Spleen (tissue), 11 donors: ENCODE data around the gene GRK5. TPM values are rescaled to one million over a fixed set of nuclear protein-coding genes. Genes with fewer than 3 reads are reported as not detected.

Experiments
- DNase-seq: peaks from one replicate; pipeline ENCODE4 v3.0.0-alpha.2; 2020
- H3K27ac ChIP-seq, 8 donors: fragments of 200-600 bp; sonication (generic) in 7 of 8; 1 replicate in 4 of 8; 2 replicates in 4 of 8; pipeline versions ENCODE4 v1.5.0 to v1.8.0; 2016 to 2021; ENCODE audit warnings: inconsistent platforms in 4 of 8, mild to moderate bottlenecking in 4 of 8, moderate library complexity in 1 of 8
- H3K27me3 ChIP-seq, 7 donors: fragments of 200-600 bp; sonication (generic) in 6 of 7; replicated peaks in 1 of 7; 1 replicate in 4 of 7; 2 replicates in 3 of 7; pipeline versions ENCODE4 v1.5.0 to v1.8.0; 2016 to 2021; ENCODE audit warnings: inconsistent platforms in 3 of 7, mild to moderate bottlenecking in 1 of 7
- H3K36me3 ChIP-seq, 6 donors: fragments of 200-600 bp; sonication (generic) in 5 of 6; 1 replicate in 4 of 6; 2 replicates in 2 of 6; pipeline versions ENCODE4 v1.5.0 to v1.8.0; 2016 to 2021; ENCODE audit warnings: inconsistent platforms in 2 of 6
- H3K4me1 ChIP-seq, 6 donors: fragments of 200-600 bp; sonication (generic) in 5 of 6; 1 replicate in 3 of 6; 2 replicates in 3 of 6; pipeline versions ENCODE4 v1.5.0 to v1.8.0; 2016 to 2021; ENCODE audit warnings: inconsistent platforms in 3 of 6
- H3K4me3 ChIP-seq, 8 donors: fragments of 200-600 bp; sonication (generic) in 7 of 8; 1 replicate in 4 of 8; 2 replicates in 4 of 8; pipeline versions ENCODE4 v1.5.0 to v1.8.0; 2016 to 2021; ENCODE audit warnings: inconsistent platforms in 4 of 8, mild to moderate bottlenecking in 4 of 8, moderate library complexity in 2 of 8
- H3K9me3 ChIP-seq, 8 donors: fragments of 200-600 bp; sonication (generic) in 7 of 8; 1 replicate in 4 of 8; 2 replicates in 4 of 8; pipeline versions ENCODE4 v1.5.0 to v1.8.0; 2016 to 2021; ENCODE audit warnings: inconsistent platforms in 4 of 8
- POLR2A ChIP-seq, 3 donors: fragments of 450-650 bp; IDR thresholded peaks; one replicate each; pipeline ENCODE4 v1.5.1; 2017; ENCODE audit warnings: antibody characterized with exemption in 3 of 3, mild to moderate bottlenecking in 1 of 3
- POLR2AphosphoS5 ChIP-seq, 3 donors: sonication (generic); formaldehyde crosslinking; IDR thresholded peaks; one replicate each; pipeline ENCODE4 v1.5.1; 2017; ENCODE audit warnings: antibody characterized with exemption in 3 of 3
- WGBS, 5 donors: extraction: QIAGEN DNeasy Blood & Tissue Kit in 3 of 5; methylation state at CpG; one replicate each; pipeline versions ENCODE4 v1.1.5 to v1.1.7; 2013 to 2018; 5-methylcytosine and 5-hydroxymethylcytosine counted together
- intact Hi-C: fragments of 100-400 bp; cut with DNase I; formaldehyde crosslinking; loops from one replicate; pipeline ENCODE4 v1.15.0; 2023; ENCODE audit warnings: low total_unique reads
- polyA plus RNA-seq, 3 donors: library from polyadenylated mRNA; stranded (reverse); fragments of 200-250 nt; gene quantifications; one replicate each; pipeline ENCODE4 v1.2.1, GENCODE V29; 2013
- total RNA-seq, 7 donors: library from RNA; depleted of rRNA in 3 of 7; stranded (reverse); fragments of >200 nt in 3 of 7; fragmentation: NEBNext Ultra II Directional in 4 of 7; extraction: Animal tissue kit (Norgen Biotek cat#: 25700) in 4 of 7; gene quantifications; one replicate each; pipeline versions ENCODE4 v1.1.0 to v1.2.1, GENCODE V29; 2016 to 2021
- TF ChIP-seq, protein P1 (sequence below), 11 experiments: fragments of 200-600 bp in 7 of 11; fragments of 450-650 bp in 4 of 11; sonication (generic) in 4 of 11; IDR thresholded peaks in 8 of 11; conservative IDR thresholded peaks in 3 of 11; 1 replicate in 7 of 11; 2 replicates in 4 of 11; pipeline versions ENCODE4 v1.4.0 to v1.8.0; 2016 to 2021; ENCODE audit warnings: antibody characterized with exemption in 11 of 11, inconsistent platforms in 4 of 11, mild to moderate bottlenecking in 1 of 11
- donor health status: healthy with polysubstance abuse.
- donor health status: DM: no; HTN: no; CAD: no; lungs with moderate emphysema.
- donor health status: DM: no; HTN: no; CAD: no.
- donor health status: Bipolar disorder and iron deficiency.
- donor health status: healthy.
- donor health status: DM: no; HTN: no; CAD: no.
- donor health status: DM: yes; HTN: yes; CAD: no.

The GRK5 gene
- total and polyA plus RNA-seq, 10 donors, result 15.5 to 85.2 (median 52.1) TPM

DNA sequence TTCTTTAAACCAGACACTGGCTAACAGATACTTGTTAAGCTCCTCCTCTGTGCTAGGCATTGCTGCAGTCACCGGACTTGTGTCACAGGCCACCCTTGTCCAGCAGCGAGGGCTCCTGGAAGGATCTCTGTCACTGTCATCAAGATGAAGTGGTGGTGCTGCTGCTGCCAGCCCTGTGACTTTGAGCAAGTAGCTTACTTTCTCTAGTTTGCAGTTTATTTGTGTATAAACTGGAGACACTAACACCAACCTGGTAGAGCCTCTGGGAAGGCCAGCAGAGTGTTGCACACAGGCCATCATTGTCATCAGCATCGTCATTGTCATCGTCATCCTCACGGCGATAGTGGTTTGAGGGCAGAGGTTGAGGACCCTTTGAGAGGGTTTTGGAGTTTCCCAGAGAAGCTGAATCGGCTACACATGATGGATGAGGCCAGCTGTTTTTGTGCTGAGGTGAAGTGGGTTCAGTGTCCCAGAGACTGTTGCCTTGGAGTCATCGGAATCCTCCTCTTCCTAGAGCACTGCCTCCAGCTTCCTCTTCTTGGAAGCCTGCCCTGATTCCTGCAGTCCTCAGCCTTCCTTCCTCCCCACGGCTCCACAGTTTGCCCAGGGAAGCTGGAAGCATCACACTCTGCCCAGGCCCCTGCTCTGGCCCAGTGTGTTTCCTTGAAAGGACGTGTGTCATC, 128.4 kb downstream of the GRK5 start:
- peaks cover 8 to 56% (median 21%) of the 10 kb centered on the region in 6 donors for H3K4me1 ChIP-seq
- peak overlapping the region in 7 of 8 donors; percentile 36 to 77 (median 69) for H3K27ac ChIP-seq
- peak; percentile 64 for DNase-seq
- no peaks in the 10 kb centered on the region for H3K9me3 ChIP-seq
- H3K4me3 ChIP-seq, result no peak overlapping the region
- no peaks in the 10 kb centered on the region for H3K27me3 ChIP-seq
- intact Hi-C loops, result no loop called here
- TF ChIP-seq POLR2AphosphoS5 (IDR thresholded peaks at IDR 0.05), result peak in 2 of 3 donors; percentile 67 to 90
- TF ChIP-seq POLR2A (IDR thresholded peaks at IDR 0.05), result no peak
- WGBS, 5 donors, result 61 to 84% (median 75%) methylated on average over 9 to 10 of the region's 10 CpGs
- peaks cover 0 to 50% (median 12%) of the 10 kb centered on the region in 6 donors for H3K36me3 ChIP-seq

DNA sequence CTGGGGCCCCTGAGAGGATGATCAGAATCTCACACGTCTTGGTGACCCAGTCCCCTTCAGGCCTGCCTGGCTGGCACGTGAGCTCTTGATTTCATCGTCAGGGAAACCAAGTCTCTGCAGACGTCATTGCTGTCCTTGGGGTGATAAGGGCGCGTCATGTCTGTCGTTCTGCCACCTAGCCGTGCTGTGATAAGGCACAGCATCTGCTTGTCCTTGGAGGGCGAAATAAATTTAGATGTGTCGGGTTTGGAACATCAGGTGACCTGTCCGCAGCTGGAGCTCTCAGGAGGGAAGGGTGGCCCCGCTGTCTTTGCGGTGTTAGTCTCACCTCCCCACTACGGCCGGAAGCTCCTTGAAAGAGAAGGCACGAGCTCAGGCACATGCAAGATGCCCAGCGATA, 129.2 kb downstream of the GRK5 start:
- peak; percentile 52 for DNase-seq
- intact Hi-C loops, result no loop called here
- Histone ChIP-seq H3K9me3 (no peaks in the 10 kb centered on the region), H3K27me3 (no peaks in the 10 kb centered on the region), H3K36me3 (peaks cover 0 to 47% (median 8%) of the 10 kb centered on the region in 6 donors), H3K4me3 (no peak overlapping the region), H3K4me1 (peaks cover 8 to 62% (median 25%) of the 10 kb centered on the region in 6 donors), H3K27ac (peak overlapping the region in 5 of 8 donors; percentile 44 to 77 (median 73))
- TF ChIP-seq POLR2A (IDR thresholded peaks at IDR 0.05) (no peak), POLR2AphosphoS5 (IDR thresholded peaks at IDR 0.05) (peak in 1 of 3 donors; percentile 55)
- TF ChIP-seq, protein P1, sequence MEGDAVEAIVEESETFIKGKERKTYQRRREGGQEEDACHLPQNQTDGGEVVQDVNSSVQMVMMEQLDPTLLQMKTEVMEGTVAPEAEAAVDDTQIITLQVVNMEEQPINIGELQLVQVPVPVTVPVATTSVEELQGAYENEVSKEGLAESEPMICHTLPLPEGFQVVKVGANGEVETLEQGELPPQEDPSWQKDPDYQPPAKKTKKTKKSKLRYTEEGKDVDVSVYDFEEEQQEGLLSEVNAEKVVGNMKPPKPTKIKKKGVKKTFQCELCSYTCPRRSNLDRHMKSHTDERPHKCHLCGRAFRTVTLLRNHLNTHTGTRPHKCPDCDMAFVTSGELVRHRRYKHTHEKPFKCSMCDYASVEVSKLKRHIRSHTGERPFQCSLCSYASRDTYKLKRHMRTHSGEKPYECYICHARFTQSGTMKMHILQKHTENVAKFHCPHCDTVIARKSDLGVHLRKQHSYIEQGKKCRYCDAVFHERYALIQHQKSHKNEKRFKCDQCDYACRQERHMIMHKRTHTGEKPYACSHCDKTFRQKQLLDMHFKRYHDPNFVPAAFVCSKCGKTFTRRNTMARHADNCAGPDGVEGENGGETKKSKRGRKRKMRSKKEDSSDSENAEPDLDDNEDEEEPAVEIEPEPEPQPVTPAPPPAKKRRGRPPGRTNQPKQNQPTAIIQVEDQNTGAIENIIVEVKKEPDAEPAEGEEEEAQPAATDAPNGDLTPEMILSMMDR (IDR thresholded peaks at IDR 0.05 in 8 of 11, conservative IDR thresholded peaks at IDR 0.05 in 3 of 11), result no peak
- 72 to 94% (median 84%) methylated on average over 17 of the region's 17 CpGs for WGBS, 5 donors

GRCh38 chr10:119337223-119337622, 129.9 kb downstream of the GRK5 start:
- no peaks in the 10 kb centered on the region for H3K27me3 ChIP-seq
- H3K36me3 ChIP-seq, result peaks cover 0 to 52% (median 8%) of the 10 kb centered on the region in 6 donors
- H3K27ac ChIP-seq, result peak overlapping the region in 4 of 8 donors; percentile 63 to 77 (median 74)
- H3K4me1 ChIP-seq, result peaks cover 9 to 65% (median 27%) of the 10 kb centered on the region in 6 donors
- no peak overlapping the region for H3K4me3 ChIP-seq
- intact Hi-C loops, result no loop called here
- TF ChIP-seq POLR2AphosphoS5 (IDR thresholded peaks at IDR 0.05) (no peak), POLR2A (IDR thresholded peaks at IDR 0.05) (no peak)
- TF ChIP-seq, protein P1 (IDR thresholded peaks at IDR 0.05 in 8 of 11, conservative IDR thresholded peaks at IDR 0.05 in 3 of 11), result no peak
- no peak for DNase-seq
- H3K9me3 ChIP-seq, result no peaks in the 10 kb centered on the region
- WGBS, 5 donors, result 67 to 87% (median 81%) methylated on average over 4 of the region's 4 CpGs

DNA sequence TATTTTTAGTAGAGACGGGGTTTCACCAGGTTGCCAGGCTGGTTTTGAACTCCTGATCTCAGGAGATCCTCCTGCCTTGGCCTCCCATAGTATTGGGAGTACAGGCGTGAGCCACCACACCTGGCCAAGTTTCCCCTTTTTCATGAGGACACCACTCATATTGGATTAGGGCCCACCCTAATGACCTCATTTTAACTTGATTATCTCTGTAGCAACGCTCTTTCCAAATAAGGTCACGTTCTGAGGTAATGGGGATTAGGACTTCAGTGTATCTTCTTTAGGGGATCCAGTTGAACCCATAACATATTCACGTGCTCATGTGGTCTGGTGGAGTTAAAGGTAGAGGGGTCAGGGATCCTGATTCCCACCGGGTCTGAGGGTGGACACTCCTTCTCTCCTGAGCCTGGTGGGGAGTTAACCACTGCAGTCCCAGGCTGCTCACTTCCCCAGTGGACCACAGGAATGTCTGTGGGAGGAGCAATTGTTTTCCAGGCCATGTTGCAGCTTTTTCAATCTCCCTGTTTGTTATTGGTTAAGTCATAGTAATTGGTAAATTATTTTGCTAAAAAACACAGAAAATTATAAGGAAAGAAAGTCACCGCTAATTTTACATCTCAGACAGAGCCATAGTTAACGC, 130.5 kb downstream of the GRK5 start:
- H3K27me3 ChIP-seq, result no peaks in the 10 kb centered on the region
- no peak for DNase-seq
- H3K36me3 ChIP-seq, result peaks cover 0 to 55% (median 6%) of the 10 kb centered on the region in 6 donors
- H3K27ac ChIP-seq, result peak overlapping the region in 2 of 8 donors; percentile 65 to 77
- intact Hi-C loops, result no loop called here
- TF ChIP-seq POLR2AphosphoS5 (IDR thresholded peaks at IDR 0.05), result no peak
- TF ChIP-seq, protein P1 (IDR thresholded peaks at IDR 0.05 in 8 of 11, conservative IDR thresholded peaks at IDR 0.05 in 3 of 11), result no peak
- no peak for TF ChIP-seq POLR2A (IDR thresholded peaks at IDR 0.05)
- WGBS, 5 donors, result 86 to 93% (median 90%) methylated on average over 8 of the region's 8 CpGs
- H3K9me3 ChIP-seq, result no peaks in the 10 kb centered on the region
- H3K4me1 ChIP-seq, result peaks cover 10 to 72% (median 30%) of the 10 kb centered on the region in 6 donors
- H3K4me3 ChIP-seq, result no peak overlapping the region
